Measurements from ENCODE around the gene ERRFI1. TPM values are rescaled to one million over a fixed set of nuclear protein-coding genes. Genes with fewer than 3 reads are reported as not detected.
"Not testable (repeated sequence)": the region's sequence is repeated elsewhere in the genome, so short reads cannot be mapped to it uniquely, and the experiment has no call there.

The ERRFI1 gene, protein sequence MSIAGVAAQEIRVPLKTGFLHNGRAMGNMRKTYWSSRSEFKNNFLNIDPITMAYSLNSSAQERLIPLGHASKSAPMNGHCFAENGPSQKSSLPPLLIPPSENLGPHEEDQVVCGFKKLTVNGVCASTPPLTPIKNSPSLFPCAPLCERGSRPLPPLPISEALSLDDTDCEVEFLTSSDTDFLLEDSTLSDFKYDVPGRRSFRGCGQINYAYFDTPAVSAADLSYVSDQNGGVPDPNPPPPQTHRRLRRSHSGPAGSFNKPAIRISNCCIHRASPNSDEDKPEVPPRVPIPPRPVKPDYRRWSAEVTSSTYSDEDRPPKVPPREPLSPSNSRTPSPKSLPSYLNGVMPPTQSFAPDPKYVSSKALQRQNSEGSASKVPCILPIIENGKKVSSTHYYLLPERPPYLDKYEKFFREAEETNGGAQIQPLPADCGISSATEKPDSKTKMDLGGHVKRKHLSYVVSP
- total RNA-seq, result 120 and 135 TPM in 2 replicates

DNA sequence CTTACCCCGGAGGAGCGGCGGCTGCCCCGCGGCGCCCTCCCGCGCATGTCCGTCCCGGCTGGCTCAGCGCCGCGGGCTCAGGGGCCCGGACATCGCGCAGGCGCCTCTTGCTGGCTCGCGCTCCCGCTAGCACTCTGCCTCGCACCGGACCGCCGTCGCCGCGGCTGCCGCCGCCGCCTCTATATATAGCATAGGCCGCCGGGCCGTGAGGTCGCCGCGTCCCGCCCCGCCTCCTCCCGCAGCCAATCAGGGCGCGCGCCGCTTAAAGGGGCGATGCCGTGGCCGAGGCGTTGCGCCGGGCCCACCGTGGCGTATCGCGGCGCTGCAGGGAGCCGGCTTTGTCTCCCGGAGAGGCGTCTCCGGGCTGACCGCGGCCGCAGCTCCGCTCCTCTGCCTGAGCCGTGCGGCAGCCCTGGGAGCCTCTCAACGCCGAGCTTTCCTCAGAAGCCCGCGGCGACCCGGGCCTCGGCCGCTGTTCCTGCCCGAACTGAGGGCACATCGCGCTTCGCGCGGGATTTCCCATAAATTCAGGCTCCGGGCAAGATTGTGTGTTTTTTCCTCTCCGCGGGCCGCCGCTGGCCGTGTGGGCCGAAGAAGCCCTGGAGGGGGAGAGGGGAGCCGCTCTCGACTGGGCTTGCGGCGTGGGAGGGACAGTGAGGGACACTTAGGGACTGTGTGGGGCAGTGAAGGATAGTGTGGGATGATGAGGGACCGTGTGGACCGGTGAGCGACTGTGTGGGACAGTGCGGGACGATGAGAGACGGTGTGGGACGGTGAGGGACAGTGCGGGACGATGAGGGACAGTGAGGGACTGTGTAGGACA is at the start of gene ERRFI1:
Gene ERRFI1, minus strand, starts transcription at position 157 of the 823 bp plus-strand sequence. CDS start 10,690 bp downstream, outside the sequence.
- no peak for DNase-seq (ENCODE audit: low read depth)
- H3K4me3 ChIP-seq (ENCODE audit: low read depth, low read length), result peak within 1 kb of the TSS; percentile 74
- TF ChIP-seq, protein P1, sequence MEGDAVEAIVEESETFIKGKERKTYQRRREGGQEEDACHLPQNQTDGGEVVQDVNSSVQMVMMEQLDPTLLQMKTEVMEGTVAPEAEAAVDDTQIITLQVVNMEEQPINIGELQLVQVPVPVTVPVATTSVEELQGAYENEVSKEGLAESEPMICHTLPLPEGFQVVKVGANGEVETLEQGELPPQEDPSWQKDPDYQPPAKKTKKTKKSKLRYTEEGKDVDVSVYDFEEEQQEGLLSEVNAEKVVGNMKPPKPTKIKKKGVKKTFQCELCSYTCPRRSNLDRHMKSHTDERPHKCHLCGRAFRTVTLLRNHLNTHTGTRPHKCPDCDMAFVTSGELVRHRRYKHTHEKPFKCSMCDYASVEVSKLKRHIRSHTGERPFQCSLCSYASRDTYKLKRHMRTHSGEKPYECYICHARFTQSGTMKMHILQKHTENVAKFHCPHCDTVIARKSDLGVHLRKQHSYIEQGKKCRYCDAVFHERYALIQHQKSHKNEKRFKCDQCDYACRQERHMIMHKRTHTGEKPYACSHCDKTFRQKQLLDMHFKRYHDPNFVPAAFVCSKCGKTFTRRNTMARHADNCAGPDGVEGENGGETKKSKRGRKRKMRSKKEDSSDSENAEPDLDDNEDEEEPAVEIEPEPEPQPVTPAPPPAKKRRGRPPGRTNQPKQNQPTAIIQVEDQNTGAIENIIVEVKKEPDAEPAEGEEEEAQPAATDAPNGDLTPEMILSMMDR (conservative IDR thresholded peaks at IDR 0.05; ENCODE audit: low read depth, low read length), result no peak

DNA sequence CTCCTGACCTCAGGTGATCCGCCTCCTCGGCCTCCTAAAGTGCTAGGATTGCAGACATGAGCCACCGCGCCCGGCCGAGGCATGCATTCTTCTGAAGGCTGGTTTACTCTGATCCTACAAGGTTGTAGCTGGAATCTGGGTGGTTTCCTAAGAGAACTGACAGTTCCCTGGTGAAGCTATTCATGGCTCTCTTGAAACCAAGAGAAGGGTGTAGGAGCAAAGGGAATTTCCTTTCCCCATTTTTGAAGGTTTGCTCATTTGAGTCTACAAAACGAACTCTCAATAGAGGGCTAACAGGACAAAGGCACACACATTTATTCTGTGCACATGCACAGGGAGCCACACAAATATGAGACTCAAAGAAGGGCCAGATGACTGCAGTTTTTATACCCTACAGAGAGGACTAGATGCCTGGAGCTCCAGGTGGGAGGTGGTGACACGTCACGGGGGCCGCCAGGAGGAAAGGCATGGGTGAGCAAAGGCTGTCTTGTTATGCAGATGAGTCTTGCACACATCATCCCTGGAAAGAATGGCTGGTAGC is 49.5 kb upstream of the ERRFI1 start:
- no peak overlapping the region for H3K4me3 ChIP-seq (ENCODE audit: low read depth, low read length)
- TF ChIP-seq, protein P1 (conservative IDR thresholded peaks at IDR 0.05; ENCODE audit: low read depth, low read length), result no peak
- DNase-seq (ENCODE audit: low read depth), result no peak

DNA sequence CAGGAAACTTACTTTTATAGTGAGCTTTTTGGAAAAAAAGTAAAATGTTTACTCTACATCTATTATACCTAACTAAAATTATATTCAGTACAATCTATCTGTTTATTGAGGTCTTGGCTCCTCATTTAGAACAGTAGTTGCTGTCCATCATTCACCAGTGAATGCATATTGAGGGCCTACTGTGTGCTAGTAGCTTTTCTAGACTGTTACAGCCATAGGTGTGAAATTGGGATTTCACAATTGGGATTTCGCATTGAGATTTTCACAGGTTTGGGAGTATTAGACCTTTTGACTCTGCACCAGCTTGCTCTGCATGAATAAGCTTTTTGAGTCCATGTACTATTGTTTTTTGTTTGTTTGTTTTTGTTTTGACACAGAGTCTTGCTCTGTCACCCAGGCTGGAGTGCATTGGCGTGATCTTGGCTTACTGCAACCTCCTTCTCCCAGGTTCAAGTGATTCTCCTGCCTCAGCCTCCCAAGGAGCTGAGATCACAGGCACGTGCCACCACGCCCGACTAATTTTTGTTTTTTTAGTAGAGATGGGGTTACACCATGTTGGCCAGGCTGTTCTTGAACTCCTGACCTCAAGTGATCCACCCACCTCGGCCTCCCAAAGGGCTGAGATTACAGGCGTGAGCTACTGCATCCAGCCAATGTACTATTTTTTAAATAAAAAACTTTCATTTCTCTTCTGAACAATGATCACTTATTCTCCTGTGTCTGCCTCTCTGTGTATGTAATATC is 47.2 kb upstream of the ERRFI1 start:
- no peak for DNase-seq (ENCODE audit: low read depth)
- TF ChIP-seq, protein P1 (conservative IDR thresholded peaks at IDR 0.05; ENCODE audit: low read depth, low read length), result no peak
- no peak overlapping the region for H3K4me3 ChIP-seq (ENCODE audit: low read depth, low read length)

DNA sequence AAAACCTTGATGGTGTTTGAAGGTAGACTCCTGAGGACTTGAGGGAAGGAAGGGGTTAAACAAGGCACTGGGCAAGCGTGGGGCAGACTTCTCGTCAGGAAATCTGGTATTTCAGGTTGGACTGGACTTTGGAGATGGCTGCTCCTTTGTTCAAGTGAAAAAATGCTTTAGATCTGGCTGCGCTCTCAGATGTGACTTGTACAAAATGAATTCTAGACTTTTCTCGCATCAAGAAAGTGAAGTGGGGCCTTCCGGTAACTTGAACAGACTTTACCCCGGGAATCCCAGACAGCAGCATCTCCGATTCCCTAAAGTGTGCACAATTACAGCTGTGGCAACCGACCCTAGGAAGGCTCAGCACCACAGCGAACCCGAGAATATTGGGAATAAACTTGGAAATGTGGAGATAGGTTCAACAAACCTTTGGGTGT is 44.3 kb upstream of the ERRFI1 start:
- TF ChIP-seq, protein P1 (conservative IDR thresholded peaks at IDR 0.05; ENCODE audit: low read depth, low read length), result no peak
- DNase-seq (ENCODE audit: low read depth), result no peak
- no peak overlapping the region for H3K4me3 ChIP-seq (ENCODE audit: low read depth, low read length)

DNA sequence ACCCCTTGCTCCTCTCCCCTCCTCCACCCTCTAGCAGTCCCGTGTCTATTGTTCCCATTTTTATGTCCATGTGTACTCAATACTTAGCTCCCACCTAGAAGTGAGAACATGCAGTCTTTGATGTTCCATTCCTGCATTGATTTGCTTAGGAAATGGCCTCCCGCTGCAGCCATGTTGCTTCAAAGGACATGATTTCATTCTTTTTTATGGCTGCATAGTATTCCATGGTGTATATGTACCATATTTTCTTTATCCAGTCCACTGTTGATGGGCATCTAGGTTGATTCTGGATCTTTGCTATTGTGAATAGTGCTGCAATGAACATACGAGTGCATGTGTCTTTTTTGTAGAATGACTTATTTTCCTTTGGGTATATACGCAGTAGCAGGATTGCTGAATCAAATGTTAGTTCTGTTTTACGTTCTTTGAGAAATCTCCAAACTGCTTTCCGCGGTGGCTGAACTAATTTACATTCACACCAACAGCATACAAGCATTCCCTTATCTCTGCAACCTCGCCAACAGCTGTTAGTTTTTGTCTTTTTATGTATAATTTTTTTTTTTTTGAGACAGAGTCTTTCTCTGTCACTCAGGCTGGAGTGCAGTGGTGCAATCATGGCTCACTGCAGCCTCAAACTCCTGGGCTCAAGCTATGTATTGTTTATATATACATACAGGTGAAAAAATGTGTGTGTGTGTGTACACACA is 43.7 kb upstream of the ERRFI1 start:
- not testable (repeated sequence) for DNase-seq (ENCODE audit: low read depth); H3K4me3 ChIP-seq (ENCODE audit: low read depth, low read length)

DNA sequence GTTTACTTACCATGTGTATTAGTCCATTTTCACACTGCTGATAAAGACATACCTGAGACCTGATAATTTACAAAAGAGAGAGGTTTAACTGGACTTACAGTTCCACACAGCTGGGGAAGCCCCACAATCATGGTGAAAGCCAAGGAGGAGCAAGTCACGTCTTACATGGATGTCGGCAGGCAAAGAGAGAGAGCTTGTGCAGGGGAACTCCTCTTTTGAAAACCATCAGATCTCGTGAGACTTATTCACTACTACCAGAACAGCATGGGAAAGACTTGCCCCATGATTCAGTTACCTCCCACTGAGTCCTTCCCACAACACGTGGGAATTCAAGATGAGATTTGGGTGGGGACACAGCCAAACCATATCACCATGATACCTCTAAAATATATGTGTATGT is 39.3 kb upstream of the ERRFI1 start:
- H3K4me3 ChIP-seq (ENCODE audit: low read depth, low read length), result no peak overlapping the region
- no peak for DNase-seq (ENCODE audit: low read depth)
- TF ChIP-seq, protein P1 (conservative IDR thresholded peaks at IDR 0.05; ENCODE audit: low read depth, low read length), result no peak
